SK-N-MC (cell line): ENCODE measurements around the gene CSNK1G1.

Experiments
- EZH2 ChIP-seq: fragments of 200-600 bp; sonication (generic); IDR thresholded peaks from one replicate; pipeline ENCODE4 v1.6.1; 2017; ENCODE audit warnings: antibody characterized with exemption
- POLR2AphosphoS5 ChIP-seq: IDR thresholded peaks from 2 replicates; pipeline ENCODE4 v1.6.1; 2012; ENCODE audit warnings: mild to moderate bottlenecking, low read depth, low read length, borderline replicate concordance

GRCh38 chr15:64153480-64154367, 202.2 kb downstream of the CSNK1G1 start:
- TF ChIP-seq POLR2AphosphoS5: peak; percentile 49
- no peak for TF ChIP-seq EZH2
